GM19035 (cell line): Measurements from ENCODE around the gene UTS2B.

Source experiments
- ATAC-seq: cut with Tn5 transposase; IDR thresholded peaks from one replicate; pipeline ENCODE4 v1.9.1; 2021; ENCODE audit not compliant: unreplicated experiment

Gene UTS2B

GRCh38 chr3:191244242-191244867, 86.0 kb downstream of the UTS2B start:
- ATAC-seq, result peak; percentile 53

GRCh38 chr3:191240486-191240885, 89.8 kb downstream of the UTS2B start:
- ATAC-seq, result no peak

GRCh38 chr3:191239407-191240031, 90.8 kb downstream of the UTS2B start:
- ATAC-seq, result no peak

GRCh38 chr3:191238321-191238817, 92.0 kb downstream of the UTS2B start:
- no peak for ATAC-seq

- ATAC-seq, result no peak
Measured at GRCh38 chr3:191237047-191237882, 93.1 kb downstream of the UTS2B start.

- no peak for ATAC-seq
Measured at GRCh38 chr3:191236646-191237045, 93.7 kb downstream of the UTS2B start.

GRCh38 chr3:191235331-191236314, 94.7 kb downstream of the UTS2B start:
- ATAC-seq, result peak; percentile 100

GRCh38 chr3:191234216-191234615, 96.1 kb downstream of the UTS2B start:
- no peak for ATAC-seq

GRCh38 chr3:191227541-191227940, 102.8 kb downstream of the UTS2B start:
- ATAC-seq, result no peak

- ATAC-seq, result no peak
Measured at GRCh38 chr3:191221638-191222037, 108.7 kb downstream of the UTS2B start.

- no peak for ATAC-seq
Measured at GRCh38 chr3:191220908-191221307, 109.4 kb downstream of the UTS2B start.

GRCh38 chr3:191217301-191217700, 113.0 kb downstream of the UTS2B start:
- no peak for ATAC-seq
